GM18907 (cell line): Measurements from ENCODE around the gene OR52B2.
"Not testable (repeated sequence)": the region's sequence is repeated elsewhere in the genome, so short reads cannot be mapped to it uniquely, and the experiment has no call there.

Source experiments
- ATAC-seq: cut with Tn5 transposase; IDR thresholded peaks from one replicate; pipeline ENCODE4 v1.9.1; 2021; ENCODE audit warnings: mild to moderate bottlenecking, moderate library complexity; ENCODE audit not compliant: unreplicated experiment

Gene OR52B2

GRCh38 chr11:6156628-6157359 is 13.3 kb downstream of the OR52B2 start:
- no peak for ATAC-seq

GRCh38 chr11:6152126-6152525 is 18.0 kb downstream of the OR52B2 start:
- no peak for ATAC-seq

DNA sequence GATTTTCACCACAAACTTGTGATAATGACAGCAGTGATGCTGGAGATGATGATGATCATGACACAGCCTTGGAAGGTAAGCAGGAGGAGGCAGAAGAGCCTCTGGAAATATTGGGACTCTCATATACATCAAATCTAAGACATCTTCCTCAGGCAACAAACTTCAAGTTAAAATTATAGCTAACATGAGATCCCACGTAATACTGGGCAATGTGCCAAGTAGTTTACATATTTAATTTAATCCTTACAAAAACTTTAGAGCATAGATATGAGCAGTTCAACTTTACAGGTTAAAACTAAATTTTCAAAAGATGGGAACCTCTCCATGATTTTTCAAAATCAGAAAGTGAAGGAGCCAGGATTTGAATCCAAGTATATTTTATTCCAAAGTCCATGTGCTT is 19.0 kb downstream of the OR52B2 start:
- ATAC-seq: no peak

- ATAC-seq: not testable (repeated sequence)
These were observed 26.4 kb downstream of the OR52B2 start for GRCh38 chr11:6143737-6144136.

GRCh38 chr11:6142936-6143335 is 27.2 kb downstream of the OR52B2 start:
- no peak for ATAC-seq

DNA sequence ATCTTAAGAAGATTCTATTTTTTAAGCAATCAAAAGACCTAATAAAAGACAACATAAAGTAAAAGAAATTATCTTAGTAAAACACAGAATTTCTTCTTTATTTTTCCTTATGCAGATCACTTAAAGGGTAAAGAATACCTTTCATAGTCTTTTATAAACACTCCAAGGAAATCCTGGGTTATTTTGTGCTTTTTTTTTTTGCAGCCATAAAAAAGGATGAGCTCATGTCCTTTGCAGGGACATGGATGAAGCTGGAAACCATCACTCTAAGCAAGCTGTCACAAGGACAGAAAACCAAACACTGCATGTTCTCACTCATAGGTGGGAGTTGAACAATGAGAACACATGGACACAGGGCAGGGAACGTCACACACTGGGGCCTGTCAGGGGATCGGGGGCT is 34.2 kb downstream of the OR52B2 start:
- not testable (repeated sequence) for ATAC-seq

- no peak for ATAC-seq
These were observed 37.7 kb downstream of the OR52B2 start for GRCh38 chr11:6132431-6132830.

DNA sequence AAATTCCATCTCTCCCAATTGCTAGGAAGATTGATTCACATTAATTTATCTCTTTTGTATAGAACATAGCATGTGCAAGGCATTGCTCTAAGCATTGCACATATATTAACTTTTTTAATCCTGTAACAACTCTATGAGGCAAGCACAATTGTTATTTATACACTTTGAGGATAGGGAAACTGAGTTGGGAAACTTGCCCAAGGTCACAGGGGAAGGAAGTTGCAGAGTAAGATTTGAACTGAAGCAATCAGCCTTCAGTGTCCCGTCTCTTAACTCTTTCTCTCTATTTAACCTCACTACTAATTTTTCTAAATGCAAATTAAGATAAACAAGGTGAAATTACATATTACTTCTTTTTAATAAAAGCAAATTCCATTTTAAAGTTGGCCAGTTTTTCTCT is 40.5 kb downstream of the OR52B2 start:
- ATAC-seq: no peak

GRCh38 chr11:6129011-6129410 is 41.1 kb downstream of the OR52B2 start:
- no peak for ATAC-seq

DNA sequence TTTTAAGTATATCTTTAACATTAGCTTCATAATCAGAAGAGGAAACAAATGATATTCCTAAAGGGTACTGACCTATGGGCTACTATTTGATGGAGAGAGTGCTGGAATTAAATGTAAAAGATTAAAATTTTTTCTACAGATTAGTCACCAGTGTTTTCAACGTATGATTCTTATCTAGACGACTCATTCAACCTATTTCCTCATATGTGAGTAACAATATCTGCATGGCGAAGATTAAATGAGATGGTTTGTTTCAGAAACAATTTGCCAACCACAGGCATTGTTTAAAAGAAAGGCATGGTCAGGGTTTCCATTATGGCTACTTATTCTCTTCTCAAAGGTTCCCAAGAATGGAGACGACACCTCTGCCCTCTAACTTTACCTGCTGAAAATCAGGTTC is 42.2 kb downstream of the OR52B2 start:
- no peak for ATAC-seq

- no peak for ATAC-seq
These were observed 45.9 kb downstream of the OR52B2 start for GRCh38 chr11:6124245-6124644.
